Measurements from ENCODE around the gene POR. TPM values are rescaled to one million over a fixed set of nuclear protein-coding genes. Genes with fewer than 3 reads are reported as not detected.

Gene POR
- total and polyA plus RNA-seq, 2 of the 13 experiments (the other 11 are each of a cell fraction or from before 2014, with no cell fraction given): 145 to 266 TPM

GRCh38 chr7:75920431-75921161 lies 5.6 kb downstream of the POR start (continued):
- no peak for TF ChIP-seq HMGXB3 (CRISPR knock-in tag; IDR thresholded peaks at IDR 0.05; ENCODE audit: borderline replicate concordance)
- TF ChIP-seq ZNF276 (CRISPR knock-in tag; IDR thresholded peaks at IDR 0.05; ENCODE audit: low read depth): 0 out of 2 replicates have a peak, but pooled peaks have one; percentile 21
- TF ChIP-seq NR2F2 (IDR thresholded peaks at IDR 0.05; ENCODE audit: borderline replicate concordance, low read depth): peak; percentile 98
- TF ChIP-seq ZNF816 (CRISPR knock-in tag; IDR thresholded peaks at IDR 0.05; ENCODE audit: borderline replicate concordance): peak; percentile 81; the same call in 1 of the 2 replicates
- TF ChIP-seq HOXD1 (CRISPR knock-in tag; IDR thresholded peaks at IDR 0.05): peak; percentile 77; the same call in 1 of the 2 replicates
- TF ChIP-seq FOXO1 (CRISPR knock-in tag; IDR thresholded peaks at IDR 0.05): peak; percentile 86; the same call in 1 of the 2 replicates
- TF ChIP-seq RNF219 (CRISPR knock-in tag; IDR thresholded peaks at IDR 0.05): no peak
- peak; percentile 69 for TF ChIP-seq ZMYM4 (CRISPR knock-in tag; IDR thresholded peaks at IDR 0.05)
- no peak for TF ChIP-seq CREB3 (CRISPR knock-in tag; IDR thresholded peaks at IDR 0.05)
- TF ChIP-seq ISX (CRISPR knock-in tag; conservative IDR thresholded peaks at IDR 0.05): no peak
- peak; percentile 80; the same call in 1 of the 2 replicates for TF ChIP-seq STAT6 (CRISPR knock-in tag; IDR thresholded peaks at IDR 0.05; ENCODE audit: borderline replicate concordance)
- TF ChIP-seq ZNF484 (CRISPR knock-in tag; IDR thresholded peaks at IDR 0.05; ENCODE audit: borderline replicate concordance, low read depth): no peak
